SK-N-SH treated with all-trans-retinoic acid at 6 μM for 48 hours (cell line): ENCODE results near the gene GSE1.
A peak's percentile ranks its signal among the peaks of the same experiment; 100 is the strongest.

Experiments used
- ATAC-seq: fragments of 200-7000 bp; cut with Tn5 transposase; 3 replicates; pipeline ENCODE4 v1.9.1; 2020; ENCODE audit warnings: mild to moderate bottlenecking, moderate library complexity
- BACH2 ChIP-seq: fragments of 250-450 bp; sonication (Bioruptor Pico); IDR thresholded peaks from 2 replicates; pipeline ENCODE4 v1.9.0; 2021; ENCODE audit warnings: mild to moderate bottlenecking, borderline replicate concordance
- CREB5 ChIP-seq: fragments of 250-450 bp; sonication (Bioruptor Pico); IDR thresholded peaks from 2 replicates; pipeline ENCODE4 v1.5.1; 2020; ENCODE audit warnings: low read depth, mild to moderate bottlenecking, moderate library complexity
- CSDC2 ChIP-seq: fragments of 250-450 bp; sonication (Bioruptor Pico); IDR thresholded peaks from 2 replicates; pipeline ENCODE4 v1.5.0; 2020; ENCODE audit warnings: mild to moderate bottlenecking, moderate library complexity
- ESRRG ChIP-seq: fragments of 250-450 bp; sonication (Bioruptor Pico); IDR thresholded peaks from 2 replicates; pipeline ENCODE4 v1.6.1; 2021; ENCODE audit warnings: mild to moderate bottlenecking
- GLIS3 ChIP-seq: fragments of 250-450 bp; sonication (Bioruptor Pico); IDR thresholded peaks from 2 replicates; pipeline ENCODE4 v1.5.0; 2020; ENCODE audit warnings: mild to moderate bottlenecking, moderate library complexity
- ISL1 ChIP-seq: fragments of 250-450 bp; sonication (Bioruptor Pico); IDR thresholded peaks from 2 replicates; pipeline ENCODE4 v2.1.2; 2022; ENCODE audit warnings: mild to moderate bottlenecking, moderate library complexity
- OSR1 ChIP-seq: fragments of 250-450 bp; sonication (Bioruptor Pico); IDR thresholded peaks from 2 replicates; pipeline ENCODE4 v1.8.0; 2022; ENCODE audit warnings: moderate library complexity, mild to moderate bottlenecking, inconsistent platforms
- PATZ1 ChIP-seq: fragments of 250-450 bp; sonication (Bioruptor Pico); IDR thresholded peaks from 2 replicates; pipeline ENCODE4 v1.8.0; 2020; ENCODE audit warnings: mild to moderate bottlenecking, moderate library complexity, borderline replicate concordance
- PPARA ChIP-seq: fragments of 250-450 bp; sonication (Bioruptor Pico); IDR thresholded peaks from 2 replicates; pipeline ENCODE4 v1.5.0; 2020; ENCODE audit warnings: mild to moderate bottlenecking, borderline replicate concordance
- SNAI2 ChIP-seq: fragments of 250-450 bp; sonication (Bioruptor Pico); IDR thresholded peaks from 2 replicates; pipeline ENCODE4 v1.5.0; 2020; ENCODE audit warnings: mild to moderate bottlenecking, moderate library complexity
- TCF4 ChIP-seq: fragments of 250-450 bp; sonication (Bioruptor Pico); IDR thresholded peaks from 2 replicates; pipeline ENCODE4 v1.8.0; 2021; ENCODE audit warnings: mild to moderate bottlenecking, moderate library complexity, borderline replicate concordance
- TOX ChIP-seq: fragments of 250-450 bp; sonication (Bioruptor Pico); IDR thresholded peaks from 2 replicates; pipeline ENCODE4 v1.8.0; 2021; ENCODE audit warnings: mild to moderate bottlenecking, moderate library complexity, borderline replicate concordance
- TSHZ2 ChIP-seq: fragments of 250-450 bp; sonication (Bioruptor Pico); IDR thresholded peaks from 2 replicates; pipeline ENCODE4 v1.5.0; 2020; ENCODE audit warnings: mild to moderate bottlenecking, moderate library complexity
- ZC3H10 ChIP-seq: fragments of 250-450 bp; sonication (Bioruptor Pico); IDR thresholded peaks from 2 replicates; pipeline ENCODE4 v1.5.1; 2021; ENCODE audit warnings: mild to moderate bottlenecking, moderate library complexity
- ZFP3 ChIP-seq: fragments of 250-450 bp; sonication (Bioruptor Pico); IDR thresholded peaks from 2 replicates; pipeline ENCODE4 v1.5.0; 2020; ENCODE audit warnings: mild to moderate bottlenecking, moderate library complexity
- ZFP30 ChIP-seq: fragments of 450-650 bp; formaldehyde crosslinking; IDR thresholded peaks from 2 replicates; pipeline ENCODE4 v1.5.0; 2022; ENCODE audit warnings: mild to moderate bottlenecking, moderate library complexity
- ZNF565 ChIP-seq: fragments of 450-650 bp; formaldehyde crosslinking; conservative IDR thresholded peaks from 2 replicates; pipeline ENCODE4 v1.5.0; 2020; ENCODE audit warnings: low read depth, mild to moderate bottlenecking, moderate library complexity
- ZNF70 ChIP-seq: fragments of 450-650 bp; formaldehyde crosslinking; IDR thresholded peaks from 2 replicates; pipeline ENCODE4 v1.5.0; 2020; ENCODE audit warnings: mild to moderate bottlenecking, moderate library complexity
- ZNF8 ChIP-seq: fragments of 450-650 bp; formaldehyde crosslinking; IDR thresholded peaks from 2 replicates; pipeline ENCODE4 v1.5.0; 2020; ENCODE audit warnings: mild to moderate bottlenecking, moderate library complexity

Gene GSE1

GRCh38 chr16:85610446-85611193 lies 2.5 kb upstream of the GSE1 start:
- peak; percentile 67 for ATAC-seq
- TF ChIP-seq OSR1 = no peak
- TF ChIP-seq ZNF70 (CRISPR knock-in tag) = no peak
- TF ChIP-seq PPARA (CRISPR knock-in tag) = no peak
- TF ChIP-seq TCF4 (CRISPR knock-in tag) = no peak
- TF ChIP-seq PATZ1 (CRISPR knock-in tag) = no peak; the same call in 1 of the 2 replicates
- no peak for TF ChIP-seq CSDC2
- TF ChIP-seq ZC3H10 = no peak
- TF ChIP-seq ZFP3 (CRISPR knock-in tag) = 0 out of 2 replicates have a peak, but pooled peaks have one; percentile 66
- no peak for TF ChIP-seq SNAI2 (CRISPR knock-in tag)
- no peak for TF ChIP-seq ZNF8
- TF ChIP-seq TSHZ2 (CRISPR knock-in tag) = 0 out of 2 replicates have a peak, but pooled peaks have one; percentile 66

- peak; percentile 0; the same call in 1 of the 3 replicates for ATAC-seq
- TF ChIP-seq ZNF565 (CRISPR knock-in tag) (no peak), ISL1 (CRISPR knock-in tag) (no peak), BACH2 (CRISPR knock-in tag) (no peak), ZFP30 (CRISPR knock-in tag) (no peak), CSDC2 (no peak), GLIS3 (CRISPR knock-in tag) (no peak), PATZ1 (CRISPR knock-in tag) (no peak), SNAI2 (CRISPR knock-in tag) (no peak), ZC3H10 (no peak), ZFP3 (CRISPR knock-in tag) (no peak), CREB5 (CRISPR knock-in tag) (no peak), PPARA (CRISPR knock-in tag) (no peak), ZNF70 (CRISPR knock-in tag) (no peak), ESRRG (CRISPR knock-in tag) (no peak), TSHZ2 (CRISPR knock-in tag) (no peak), TOX (no peak)
Measured at GRCh38 chr16:85611194-85611443, 2.0 kb upstream of the GSE1 start.
